ENCODE data around the gene IL36G.

The IL36G gene

GRCh38 chr2:112994648-112995047 is 16.8 kb downstream of the IL36G start:
- DNase-seq (ENCODE audit: insufficient read length, low spot score), result no peak
- no peak for FAIRE-seq
- TF ChIP-seq POLR2A (IDR thresholded peaks at IDR 0.05; ENCODE audit: low read depth, low read length) (no peak), TAF1 (IDR thresholded peaks at IDR 0.05; ENCODE audit: low read depth, low read length) (no peak), PAX5 (IDR thresholded peaks at IDR 0.05; ENCODE audit: insufficient read depth, low read length, severe bottlenecking) (no peak), POU2F2 (IDR thresholded peaks at IDR 0.05; ENCODE audit: low read depth, low read length) (no peak), SPI1 (IDR thresholded peaks at IDR 0.05; ENCODE audit: low read depth, low read length) (no peak), POLR2AphosphoS5 (IDR thresholded peaks at IDR 0.05; ENCODE audit: low read depth, low read length) (no peak)

GRCh38 chr2:112995346-112995920 is 17.6 kb downstream of the IL36G start:
- no peak for FAIRE-seq
- DNase-seq (ENCODE audit: insufficient read length, low spot score), result no peak
- TF ChIP-seq POLR2A (IDR thresholded peaks at IDR 0.05; ENCODE audit: low read depth, low read length) (no peak), TAF1 (IDR thresholded peaks at IDR 0.05; ENCODE audit: low read depth, low read length) (no peak), SPI1 (IDR thresholded peaks at IDR 0.05; ENCODE audit: low read depth, low read length) (no peak), PAX5 (IDR thresholded peaks at IDR 0.05; ENCODE audit: insufficient read depth, low read length, severe bottlenecking) (no peak), POLR2AphosphoS5 (IDR thresholded peaks at IDR 0.05; ENCODE audit: low read depth, low read length) (no peak), POU2F2 (IDR thresholded peaks at IDR 0.05; ENCODE audit: low read depth, low read length) (no peak)

- FAIRE-seq (no peak), DNase-seq (ENCODE audit: insufficient read length, low spot score) (no peak)
- TF ChIP-seq POLR2AphosphoS5 (IDR thresholded peaks at IDR 0.05; ENCODE audit: low read depth, low read length), result no peak
- TF ChIP-seq SPI1 (IDR thresholded peaks at IDR 0.05; ENCODE audit: low read depth, low read length), result no peak
- TF ChIP-seq POU2F2 (IDR thresholded peaks at IDR 0.05; ENCODE audit: low read depth, low read length), result no peak
- no peak for TF ChIP-seq POLR2A (IDR thresholded peaks at IDR 0.05; ENCODE audit: low read depth, low read length)
- TF ChIP-seq TAF1 (IDR thresholded peaks at IDR 0.05; ENCODE audit: low read depth, low read length), result no peak
- TF ChIP-seq PAX5 (IDR thresholded peaks at IDR 0.05; ENCODE audit: insufficient read depth, low read length, severe bottlenecking), result no peak
These were observed 18.8 kb downstream of the IL36G start for GRCh38 chr2:112996635-112997034.

GRCh38 chr2:112997151-112997550 is 19.3 kb downstream of the IL36G start:
- DNase-seq (ENCODE audit: insufficient read length, low spot score) (no peak), FAIRE-seq (no peak)
- TF ChIP-seq POLR2AphosphoS5 (IDR thresholded peaks at IDR 0.05; ENCODE audit: low read depth, low read length), result no peak
- TF ChIP-seq SPI1 (IDR thresholded peaks at IDR 0.05; ENCODE audit: low read depth, low read length), result no peak
- TF ChIP-seq POLR2A (IDR thresholded peaks at IDR 0.05; ENCODE audit: low read depth, low read length), result no peak
- TF ChIP-seq POU2F2 (IDR thresholded peaks at IDR 0.05; ENCODE audit: low read depth, low read length), result no peak
- no peak for TF ChIP-seq TAF1 (IDR thresholded peaks at IDR 0.05; ENCODE audit: low read depth, low read length)
- TF ChIP-seq PAX5 (IDR thresholded peaks at IDR 0.05; ENCODE audit: insufficient read depth, low read length, severe bottlenecking), result no peak

GRCh38 chr2:113000436-113000835 is 22.6 kb downstream of the IL36G start:
- TF ChIP-seq POLR2A (IDR thresholded peaks at IDR 0.05; ENCODE audit: low read depth, low read length) (no peak), POU2F2 (IDR thresholded peaks at IDR 0.05; ENCODE audit: low read depth, low read length) (no peak), POLR2AphosphoS5 (IDR thresholded peaks at IDR 0.05; ENCODE audit: low read depth, low read length) (no peak), TAF1 (IDR thresholded peaks at IDR 0.05; ENCODE audit: low read depth, low read length) (no peak), SPI1 (IDR thresholded peaks at IDR 0.05; ENCODE audit: low read depth, low read length) (no peak), PAX5 (IDR thresholded peaks at IDR 0.05; ENCODE audit: insufficient read depth, low read length, severe bottlenecking) (no peak)
- no peak for FAIRE-seq
- no peak for DNase-seq (ENCODE audit: insufficient read length, low spot score)

GRCh38 chr2:113002677-113003076 is 24.9 kb downstream of the IL36G start:
- DNase-seq (ENCODE audit: insufficient read length, low spot score) (no peak), FAIRE-seq (no peak)
- TF ChIP-seq PAX5 (IDR thresholded peaks at IDR 0.05; ENCODE audit: insufficient read depth, low read length, severe bottlenecking) (no peak), POLR2A (IDR thresholded peaks at IDR 0.05; ENCODE audit: low read depth, low read length) (no peak), TAF1 (IDR thresholded peaks at IDR 0.05; ENCODE audit: low read depth, low read length) (no peak), POU2F2 (IDR thresholded peaks at IDR 0.05; ENCODE audit: low read depth, low read length) (no peak), POLR2AphosphoS5 (IDR thresholded peaks at IDR 0.05; ENCODE audit: low read depth, low read length) (no peak), SPI1 (IDR thresholded peaks at IDR 0.05; ENCODE audit: low read depth, low read length) (no peak)

GRCh38 chr2:113005030-113005509 is 27.3 kb downstream of the IL36G start, which contains the start of gene IL36A:
IL36A (plus strand) TSS chr2:113005459; CDS start chr2:113005872, 413 bp downstream.
- no peak for DNase-seq (ENCODE audit: insufficient read length, low spot score)
- no peak for FAIRE-seq

GRCh38 chr2:113007250-113007649 is 29.4 kb downstream of the IL36G start:
- no peak for TF ChIP-seq POU2F2 (IDR thresholded peaks at IDR 0.05; ENCODE audit: low read depth, low read length)
- no peak for FAIRE-seq
- DNase-seq (ENCODE audit: insufficient read length, low spot score), result no peak

More at GRCh38 chr2:113005030-113005509, 27.3 kb downstream of the IL36G start, which contains the start of gene IL36A:
- TF ChIP-seq SPI1 (IDR thresholded peaks at IDR 0.05; ENCODE audit: low read depth, low read length), result no peak
- no peak for TF ChIP-seq POLR2AphosphoS5 (IDR thresholded peaks at IDR 0.05; ENCODE audit: low read depth, low read length)
- no peak for TF ChIP-seq PAX5 (IDR thresholded peaks at IDR 0.05; ENCODE audit: insufficient read depth, low read length, severe bottlenecking)
- no peak for TF ChIP-seq TAF1 (IDR thresholded peaks at IDR 0.05; ENCODE audit: low read depth, low read length)
- no peak for TF ChIP-seq POU2F2 (IDR thresholded peaks at IDR 0.05; ENCODE audit: low read depth, low read length)
- no peak for TF ChIP-seq POLR2A (IDR thresholded peaks at IDR 0.05; ENCODE audit: low read depth, low read length)

GRCh38 chr2:113009622-113010021 is 31.8 kb downstream of the IL36G start:
- FAIRE-seq (no peak), DNase-seq (ENCODE audit: insufficient read length, low spot score) (no peak)
- no peak for TF ChIP-seq POLR2AphosphoS5 (IDR thresholded peaks at IDR 0.05; ENCODE audit: low read depth, low read length)

GRCh38 chr2:113010088-113010487 is 32.3 kb downstream of the IL36G start:
- no peak for FAIRE-seq
- no peak for DNase-seq (ENCODE audit: insufficient read length, low spot score)
- no peak for TF ChIP-seq SPI1 (IDR thresholded peaks at IDR 0.05; ENCODE audit: low read depth, low read length)
- TF ChIP-seq TAF1 (IDR thresholded peaks at IDR 0.05; ENCODE audit: low read depth, low read length), result no peak
- TF ChIP-seq POU2F2 (IDR thresholded peaks at IDR 0.05; ENCODE audit: low read depth, low read length), result no peak
